C4-2B (cell line): Measurements from ENCODE around the gene DGKE.

Experiments used
- H3K27ac ChIP-seq: fragments of 450-650 bp; 2 replicates; pipeline ENCODE4 v1.5.1; 2017
- ZFX ChIP-seq: fragments of 450-650 bp; IDR thresholded peaks from 2 replicates; pipeline ENCODE4 v1.6.1; 2017
- TF ChIP-seq, protein P1 (sequence below): fragments of 450-650 bp; conservative IDR thresholded peaks from 2 replicates; pipeline ENCODE4 v1.5.1; 2017; ENCODE audit warnings: mild to moderate bottlenecking

DGKE gene

DNA sequence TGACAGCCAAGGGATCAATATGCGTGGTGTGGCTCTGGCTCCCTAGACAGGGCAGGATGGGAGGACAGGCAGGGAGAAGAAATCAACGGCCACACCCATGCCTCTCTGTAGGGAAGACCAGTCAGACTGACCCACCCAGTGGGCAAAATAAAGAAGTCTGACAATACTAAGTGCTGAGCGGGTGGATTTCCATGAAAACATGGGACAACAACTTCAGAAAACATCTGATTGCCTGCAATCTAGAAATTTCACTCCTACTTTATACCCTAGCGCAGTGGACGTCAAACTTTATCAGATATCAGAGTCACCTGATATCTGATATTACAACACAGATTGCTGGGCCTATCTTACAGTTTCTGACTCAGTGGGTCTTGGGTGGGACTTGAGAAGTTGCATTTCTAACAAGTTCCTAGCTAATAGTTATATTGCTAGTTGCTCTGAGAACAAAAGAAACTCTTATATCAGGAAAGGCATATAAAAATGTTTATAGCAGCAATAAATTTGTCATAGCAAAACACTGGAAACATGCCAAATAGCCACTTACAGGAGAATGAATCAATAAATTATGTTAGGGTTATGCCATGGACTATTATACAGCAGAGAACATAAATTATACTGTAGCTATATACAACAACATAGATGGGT is 38.6 kb upstream of the DGKE start:
- H3K27ac ChIP-seq: no peak overlapping the region
- no peak for TF ChIP-seq ZFX
- TF ChIP-seq, protein P1, sequence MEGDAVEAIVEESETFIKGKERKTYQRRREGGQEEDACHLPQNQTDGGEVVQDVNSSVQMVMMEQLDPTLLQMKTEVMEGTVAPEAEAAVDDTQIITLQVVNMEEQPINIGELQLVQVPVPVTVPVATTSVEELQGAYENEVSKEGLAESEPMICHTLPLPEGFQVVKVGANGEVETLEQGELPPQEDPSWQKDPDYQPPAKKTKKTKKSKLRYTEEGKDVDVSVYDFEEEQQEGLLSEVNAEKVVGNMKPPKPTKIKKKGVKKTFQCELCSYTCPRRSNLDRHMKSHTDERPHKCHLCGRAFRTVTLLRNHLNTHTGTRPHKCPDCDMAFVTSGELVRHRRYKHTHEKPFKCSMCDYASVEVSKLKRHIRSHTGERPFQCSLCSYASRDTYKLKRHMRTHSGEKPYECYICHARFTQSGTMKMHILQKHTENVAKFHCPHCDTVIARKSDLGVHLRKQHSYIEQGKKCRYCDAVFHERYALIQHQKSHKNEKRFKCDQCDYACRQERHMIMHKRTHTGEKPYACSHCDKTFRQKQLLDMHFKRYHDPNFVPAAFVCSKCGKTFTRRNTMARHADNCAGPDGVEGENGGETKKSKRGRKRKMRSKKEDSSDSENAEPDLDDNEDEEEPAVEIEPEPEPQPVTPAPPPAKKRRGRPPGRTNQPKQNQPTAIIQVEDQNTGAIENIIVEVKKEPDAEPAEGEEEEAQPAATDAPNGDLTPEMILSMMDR: no peak

DNA sequence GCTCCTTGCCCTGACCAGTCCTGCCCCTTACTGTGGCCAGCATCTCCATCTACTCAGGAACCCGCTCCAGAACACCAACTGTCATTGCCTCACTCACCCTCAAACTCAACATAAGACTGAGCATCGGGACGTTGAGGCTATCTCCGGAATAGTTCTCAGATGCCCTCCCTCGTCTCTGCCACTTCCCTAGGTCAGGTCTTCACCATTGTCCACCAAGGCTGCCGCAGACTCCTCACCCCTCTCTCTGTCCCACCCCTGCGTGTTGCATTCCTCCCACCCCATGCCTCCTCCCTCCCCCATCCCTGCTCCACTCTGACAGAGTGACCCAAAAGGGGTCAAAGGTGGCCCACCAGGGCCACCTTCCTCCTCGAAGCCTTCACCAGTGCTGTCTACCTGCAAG is 37.4 kb upstream of the DGKE start:
- TF ChIP-seq, protein P1: no peak
- TF ChIP-seq ZFX: no peak
- H3K27ac ChIP-seq: no peak overlapping the region

DNA sequence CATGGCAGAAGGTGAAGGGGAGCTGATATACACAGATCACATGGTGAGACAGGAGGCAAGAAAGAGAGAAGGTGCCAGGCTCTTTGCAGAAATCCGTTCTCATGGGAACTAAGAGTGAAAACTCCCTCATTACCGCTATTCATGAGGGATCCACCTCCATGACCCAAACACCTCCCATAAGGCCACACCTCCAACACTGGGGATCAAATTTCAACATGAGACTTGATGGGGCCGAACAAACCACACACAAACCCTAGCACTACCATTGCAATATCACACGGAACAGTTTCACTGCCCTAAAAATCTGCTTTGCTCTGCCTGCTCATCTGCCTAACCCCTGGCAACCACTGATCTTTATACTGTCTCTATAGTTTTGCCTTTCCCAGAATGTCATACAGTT is 35.0 kb upstream of the DGKE start:
- no peak for TF ChIP-seq ZFX
- TF ChIP-seq, protein P1: no peak
- H3K27ac ChIP-seq: no peak overlapping the region

DNA sequence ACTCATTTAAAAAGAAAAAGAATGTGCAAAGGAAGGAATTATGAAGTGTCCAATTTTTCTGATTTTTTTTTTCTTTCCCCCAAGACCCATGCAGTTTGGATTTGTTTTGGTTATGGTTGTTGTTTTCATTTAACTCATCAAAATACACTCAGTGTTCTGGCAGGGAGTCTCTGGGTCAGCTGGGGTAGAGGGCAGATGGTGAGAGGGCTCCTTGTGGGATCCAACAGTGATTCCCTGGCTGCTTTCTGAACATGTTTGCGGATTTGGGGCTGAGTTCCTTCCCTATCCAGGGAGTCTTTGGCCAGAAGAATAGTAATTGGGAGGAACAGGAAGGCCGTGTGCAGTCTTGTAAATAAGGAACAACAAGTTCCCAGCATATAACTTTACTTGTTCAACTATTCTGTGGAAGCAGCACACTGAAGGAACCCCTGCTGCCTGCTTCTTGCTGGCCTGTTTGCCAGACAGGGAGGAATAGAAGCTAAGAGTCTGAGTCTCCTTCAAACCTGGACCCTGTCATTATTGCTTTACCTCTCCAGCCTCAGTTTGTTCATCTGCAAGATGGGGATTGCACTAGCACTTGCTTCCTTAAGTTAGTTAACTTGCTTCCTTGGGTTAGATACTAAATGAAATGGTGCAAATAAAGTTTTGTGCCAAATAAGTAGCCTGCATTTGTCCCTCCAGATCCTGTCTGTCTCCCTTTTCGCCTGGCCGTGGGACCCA is 32.3 kb upstream of the DGKE start:
- TF ChIP-seq, protein P1: no peak
- no peak for TF ChIP-seq ZFX
- peak overlapping the region; percentile 12; the same call in 1 of the 2 replicates for H3K27ac ChIP-seq

DNA sequence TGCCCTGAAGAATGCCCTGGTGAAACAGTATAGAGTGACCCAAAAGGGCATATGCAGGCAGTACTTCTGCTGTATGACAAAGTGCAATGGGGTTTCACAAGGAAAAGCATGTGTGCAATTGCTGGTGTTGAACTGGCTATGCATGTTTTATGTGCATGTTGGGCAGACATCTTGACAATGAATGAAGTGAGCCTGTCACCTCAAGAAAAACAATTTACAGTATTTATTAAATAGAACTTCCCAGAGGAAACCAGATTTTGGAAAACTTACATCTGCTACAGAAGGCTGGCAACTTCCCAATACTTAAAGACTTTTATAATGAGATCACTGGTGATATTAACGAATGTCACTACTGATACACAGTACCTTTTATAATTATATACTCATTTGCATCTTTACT is 30.9 kb upstream of the DGKE start:
- TF ChIP-seq ZFX: no peak
- TF ChIP-seq, protein P1: no peak
- no peak overlapping the region for H3K27ac ChIP-seq

DNA sequence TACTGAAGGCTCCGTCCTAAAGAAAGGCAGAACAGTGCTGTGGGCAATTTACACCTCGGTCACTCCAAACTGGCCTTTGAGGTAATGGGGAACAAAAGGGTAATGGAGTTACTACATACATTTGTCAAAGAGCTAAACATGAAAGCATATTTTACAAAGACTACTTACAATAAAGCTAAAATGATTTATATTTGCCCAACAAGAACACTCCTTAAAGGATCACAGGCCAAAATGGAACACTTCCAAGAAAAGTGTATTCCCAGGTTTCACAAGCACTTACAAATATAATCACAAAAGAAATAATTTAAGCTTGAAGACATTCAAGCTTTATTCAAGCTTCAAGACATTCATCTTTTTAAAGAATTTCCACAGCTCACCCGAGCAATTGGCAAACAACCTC is 29.5 kb upstream of the DGKE start:
- TF ChIP-seq, protein P1: no peak
- TF ChIP-seq ZFX: no peak
- H3K27ac ChIP-seq: no peak overlapping the region

DNA sequence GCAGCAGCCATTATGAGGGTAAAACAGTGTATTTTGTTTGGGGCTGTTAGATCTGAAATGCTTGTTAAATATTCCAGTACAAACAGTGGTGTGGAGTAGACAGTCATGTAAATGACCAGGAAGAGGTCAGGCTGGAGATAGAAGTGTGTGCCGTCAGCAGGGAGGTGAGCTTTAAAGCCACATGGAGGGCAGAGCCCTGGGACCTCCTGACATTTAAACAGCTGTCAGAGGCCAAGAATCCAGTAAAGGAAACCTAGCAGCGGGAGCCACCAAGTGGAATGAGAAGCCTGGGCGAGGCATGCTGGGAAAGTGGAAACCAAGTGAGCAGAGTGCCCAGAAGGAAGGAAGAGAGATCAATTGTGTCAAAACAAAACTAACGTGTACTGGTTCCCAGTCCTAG is 27.0 kb upstream of the DGKE start:
- H3K27ac ChIP-seq: peak overlapping the region; percentile 7; the same call in 1 of the 2 replicates

More for the DNA sequence above, 27.0 kb upstream of the DGKE start:
- no peak for TF ChIP-seq ZFX
- TF ChIP-seq, protein P1: no peak
